Bronchial epithelial cell (primary cell): ENCODE measurements around the gene SLC40A1. TPM values are rescaled to one million over a fixed set of nuclear protein-coding genes. Genes with fewer than 3 reads are reported as not detected.

Experiments used
- DNase-seq: peaks from one replicate; pipeline ENCODE4 v3.0.0-alpha.2; 2010; ENCODE audit warnings: low read depth
- FAIRE-seq: peaks from 2 replicates; lab custom pipeline; 2011; peaks lifted over from hg19 to GRCh38; lab: Jason Lieb, UNC
- H3K27me3 ChIP-seq: 2 replicates; pipeline ENCODE4 v1.5.1; 2011; ENCODE audit warnings: low read length; ENCODE audit not compliant: control insufficient read depth, insufficient read depth
- H3K36me3 ChIP-seq: 2 replicates; pipeline ENCODE4 v1.5.1; 2011; ENCODE audit warnings: low read length; ENCODE audit not compliant: control insufficient read depth, insufficient read depth
- H3K4me3 ChIP-seq: 2 replicates; pipeline ENCODE4 v1.5.1; 2011; ENCODE audit warnings: mild to moderate bottlenecking, low read depth, low read length, control low read depth
- total RNA-seq: library from RNA; depleted of rRNA; stranded (reverse); fragments of >200 nt; gene quantifications from 2 replicates; pipeline ENCODE4 v1.2.1, GENCODE V29; 2014
- TF ChIP-seq, protein P1 (sequence below): IDR thresholded peaks from 2 replicates; pipeline ENCODE4 v1.5.1; 2011; ENCODE audit warnings: mild to moderate bottlenecking, moderate library complexity, low read length, control low read depth, inconsistent platforms; ENCODE audit not compliant: insufficient read depth, severe bottlenecking

The SLC40A1 gene
- total RNA-seq, 1 donor from 2014 or later, result 1.1 TPM

DNA sequence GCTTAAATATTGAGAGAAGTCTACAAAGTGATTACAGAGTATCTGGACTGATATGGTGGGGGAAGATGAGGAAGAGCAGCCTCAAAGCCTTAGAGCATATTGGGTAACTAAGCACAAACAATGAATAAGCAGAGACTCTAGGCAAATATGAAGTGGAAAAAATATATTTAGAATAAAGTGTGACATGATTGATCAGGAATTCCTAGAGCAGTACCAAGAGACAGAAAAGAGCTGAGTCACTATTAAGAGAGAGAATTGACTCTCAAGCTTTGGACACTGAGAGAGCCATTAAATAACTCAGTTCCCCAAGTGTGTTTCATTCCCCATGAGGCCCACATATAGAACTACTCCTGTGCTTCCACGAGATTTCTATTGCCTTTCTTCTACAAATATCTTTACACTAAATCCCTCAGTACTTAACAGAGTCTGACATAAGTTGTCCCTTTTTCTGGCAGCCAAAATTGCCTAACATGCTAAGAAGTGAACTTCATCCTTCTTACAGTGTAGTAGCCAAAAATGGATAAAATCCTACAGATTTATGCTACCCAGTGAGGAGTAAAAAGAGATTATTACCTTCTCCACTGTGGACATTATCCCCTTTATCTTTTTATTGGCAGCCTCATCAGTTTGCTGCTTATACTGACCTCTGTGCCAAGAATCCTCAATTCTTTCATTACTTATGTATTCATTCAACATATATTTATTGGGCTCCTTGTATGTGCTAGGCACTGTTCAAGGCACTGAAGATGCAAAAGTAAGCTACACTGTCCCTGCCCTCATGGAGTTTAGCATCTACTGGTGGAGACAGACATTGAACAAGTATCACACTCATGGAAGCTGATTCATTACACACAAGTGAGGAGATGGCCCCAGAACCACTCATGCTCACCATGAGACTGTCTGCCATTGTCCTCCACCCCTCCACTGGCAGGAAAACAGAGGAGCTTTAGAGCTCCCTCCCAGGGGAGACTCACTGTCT, 45.4 kb downstream of the SLC40A1 start:
- no peaks in the 10 kb centered on the region for H3K36me3 ChIP-seq
- TF ChIP-seq, protein P1, sequence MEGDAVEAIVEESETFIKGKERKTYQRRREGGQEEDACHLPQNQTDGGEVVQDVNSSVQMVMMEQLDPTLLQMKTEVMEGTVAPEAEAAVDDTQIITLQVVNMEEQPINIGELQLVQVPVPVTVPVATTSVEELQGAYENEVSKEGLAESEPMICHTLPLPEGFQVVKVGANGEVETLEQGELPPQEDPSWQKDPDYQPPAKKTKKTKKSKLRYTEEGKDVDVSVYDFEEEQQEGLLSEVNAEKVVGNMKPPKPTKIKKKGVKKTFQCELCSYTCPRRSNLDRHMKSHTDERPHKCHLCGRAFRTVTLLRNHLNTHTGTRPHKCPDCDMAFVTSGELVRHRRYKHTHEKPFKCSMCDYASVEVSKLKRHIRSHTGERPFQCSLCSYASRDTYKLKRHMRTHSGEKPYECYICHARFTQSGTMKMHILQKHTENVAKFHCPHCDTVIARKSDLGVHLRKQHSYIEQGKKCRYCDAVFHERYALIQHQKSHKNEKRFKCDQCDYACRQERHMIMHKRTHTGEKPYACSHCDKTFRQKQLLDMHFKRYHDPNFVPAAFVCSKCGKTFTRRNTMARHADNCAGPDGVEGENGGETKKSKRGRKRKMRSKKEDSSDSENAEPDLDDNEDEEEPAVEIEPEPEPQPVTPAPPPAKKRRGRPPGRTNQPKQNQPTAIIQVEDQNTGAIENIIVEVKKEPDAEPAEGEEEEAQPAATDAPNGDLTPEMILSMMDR, result no peak
- FAIRE-seq (no peak), DNase-seq (peak; percentile 78)
- H3K4me3 ChIP-seq, result no peak overlapping the region
- no peaks in the 10 kb centered on the region for H3K27me3 ChIP-seq

DNA sequence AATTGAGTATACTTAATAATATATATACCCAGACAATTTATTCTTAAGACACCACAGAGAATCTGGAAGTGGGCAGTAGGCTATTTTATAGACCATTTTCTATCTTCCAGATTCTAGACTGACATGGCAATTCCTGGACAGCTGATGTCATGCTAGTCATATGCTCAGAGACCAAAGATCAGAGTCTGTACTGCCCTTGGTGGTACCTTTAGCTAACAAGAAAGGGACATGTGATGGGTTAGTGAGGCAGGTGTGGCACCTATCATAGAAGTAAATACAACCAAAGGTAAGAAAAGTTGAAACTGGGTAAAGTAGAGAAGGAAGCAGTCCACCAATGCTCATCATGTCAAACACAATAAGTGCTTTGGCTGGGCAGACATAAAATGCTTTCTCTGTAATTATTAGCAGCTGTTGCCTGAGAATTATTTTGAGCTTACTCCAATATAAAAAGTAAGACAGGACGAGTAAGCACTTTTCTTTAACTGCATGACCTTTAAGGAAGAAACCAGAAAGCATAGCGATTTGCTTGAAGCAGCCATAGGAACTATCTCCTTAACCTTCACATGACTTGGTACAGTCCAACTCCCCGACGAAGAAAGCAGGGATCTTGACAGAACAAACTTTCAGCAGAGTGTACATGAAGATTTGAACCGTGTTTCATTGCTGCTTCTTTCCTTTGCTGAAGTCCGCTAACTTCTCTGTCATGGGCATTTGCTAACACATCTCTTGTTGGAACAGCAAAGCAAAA, 47.1 kb downstream of the SLC40A1 start:
- H3K27me3 ChIP-seq, result no peaks in the 10 kb centered on the region
- FAIRE-seq, result no peak
- TF ChIP-seq, protein P1, result no peak

DNA sequence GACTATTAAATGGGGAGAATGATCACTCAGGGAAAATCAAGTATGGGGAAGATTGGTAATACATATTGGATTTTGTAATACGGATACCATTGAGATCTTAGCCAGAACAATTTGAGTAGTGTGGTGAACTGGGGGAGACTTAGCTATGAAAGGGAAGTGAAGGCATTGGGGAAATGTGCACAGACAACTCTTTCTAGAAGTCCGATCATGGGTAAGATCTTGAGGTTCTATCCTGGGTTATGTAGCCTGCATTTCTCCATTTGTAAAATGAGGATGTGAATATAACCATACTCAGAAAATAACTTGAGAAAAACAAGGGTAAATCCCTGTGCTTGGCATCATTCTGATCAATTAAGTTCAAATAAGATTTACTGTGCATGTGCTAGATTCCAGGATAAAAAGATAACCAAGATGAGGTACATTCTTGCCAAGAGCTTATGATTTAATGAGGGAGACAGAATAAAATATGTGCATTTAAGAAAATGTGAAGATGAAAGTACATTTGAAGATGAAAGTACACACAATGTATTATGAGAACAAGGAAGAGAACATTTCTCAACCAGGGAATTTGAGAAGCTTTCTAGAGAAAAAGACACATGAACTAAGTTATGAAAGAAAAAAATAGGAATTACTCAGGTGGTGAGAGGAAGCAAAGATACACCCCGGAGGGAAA, 49.5 kb downstream of the SLC40A1 start:
- no peak for DNase-seq
- TF ChIP-seq, protein P1, result no peak
- Histone ChIP-seq H3K36me3 (no peaks in the 10 kb centered on the region), H3K4me3 (no peak overlapping the region), H3K27me3 (no peaks in the 10 kb centered on the region)
- no peak for FAIRE-seq

More for the DNA sequence above, 47.1 kb downstream of the SLC40A1 start:
- Histone ChIP-seq H3K36me3 (no peaks in the 10 kb centered on the region), H3K4me3 (no peak overlapping the region)
- no peak for DNase-seq

DNA sequence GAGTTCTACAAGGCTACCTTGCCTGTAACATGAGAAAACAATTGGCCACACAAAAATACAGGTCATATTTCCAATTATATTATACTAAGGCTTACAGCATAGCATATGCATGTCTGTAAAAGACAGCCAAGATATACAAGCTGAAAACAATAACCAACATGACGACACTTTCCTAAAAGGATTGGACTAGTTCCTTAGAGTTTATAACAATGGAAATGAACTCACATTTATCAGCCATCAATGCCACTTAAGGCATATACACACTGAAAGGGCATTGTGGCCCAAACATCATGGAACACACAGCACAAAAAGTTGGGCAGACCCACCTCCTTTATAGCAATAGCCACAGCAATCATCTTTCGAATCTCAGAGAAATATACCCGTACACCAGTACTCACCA, 52.0 kb downstream of the SLC40A1 start:
- no peaks in the 10 kb centered on the region for H3K36me3 ChIP-seq
- no peak overlapping the region for H3K4me3 ChIP-seq
- DNase-seq, result no peak
- no peaks in the 10 kb centered on the region for H3K27me3 ChIP-seq
- no peak for FAIRE-seq
- TF ChIP-seq, protein P1, result no peak

DNA sequence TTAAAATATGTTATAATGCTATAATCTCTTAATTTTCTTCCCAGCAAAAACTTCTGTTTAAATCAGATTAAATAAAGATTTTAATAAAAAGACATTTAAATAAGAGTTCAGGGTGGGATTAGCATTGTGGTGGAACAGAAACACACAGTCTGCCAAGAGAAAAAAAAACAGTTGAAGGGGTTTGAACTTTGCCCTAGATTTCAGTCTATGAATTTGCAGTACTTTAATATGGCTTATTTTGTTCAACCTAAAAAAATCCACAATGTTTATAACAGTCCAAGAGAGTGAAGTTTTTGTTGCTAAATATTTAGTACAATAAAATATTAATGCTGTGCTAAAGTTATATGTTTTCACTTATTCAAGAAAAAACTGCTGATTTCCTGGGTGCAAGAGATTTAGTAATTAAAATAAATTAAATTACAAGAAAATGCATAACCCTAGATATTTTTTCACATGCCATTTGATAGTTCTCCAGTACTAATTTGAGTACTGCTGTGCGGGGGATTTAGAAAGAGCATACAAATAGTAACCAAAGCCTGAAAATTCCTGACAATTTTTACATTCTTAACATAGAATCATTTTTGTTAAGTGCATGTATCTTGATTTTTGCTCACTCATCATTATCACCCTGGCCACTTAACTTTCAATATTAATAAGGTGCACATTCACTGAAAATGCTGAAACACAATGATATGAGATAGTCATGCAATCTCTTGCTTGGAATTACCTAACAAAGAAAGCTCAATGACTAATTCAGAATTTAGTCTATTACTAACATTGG, 52.6 kb downstream of the SLC40A1 start:
- Histone ChIP-seq H3K36me3 (no peaks in the 10 kb centered on the region), H3K4me3 (no peak overlapping the region), H3K27me3 (no peaks in the 10 kb centered on the region)
- DNase-seq (peak; percentile 24), FAIRE-seq (no peak)
- TF ChIP-seq, protein P1, result no peak
